Coronary artery (tissue), 2 donors: Measurements from ENCODE around the gene APOBEC3H.

Experiments used
- DNase-seq: peaks from one replicate; pipeline ENCODE4 v3.0.0-alpha.2; 2017; ENCODE audit warnings: low spot score
- H3K27ac ChIP-seq, 2 donors: fragments of 200-600 bp; sonication (generic); one replicate each; pipeline ENCODE4 v1.5.1; 2016 to 2019
- H3K4me3 ChIP-seq: fragments of 200-600 bp; sonication (generic); 2 replicates; pipeline ENCODE4 v1.5.1; 2016; ENCODE audit warnings: mild to moderate bottlenecking, moderate library complexity
- TF ChIP-seq, protein P1 (sequence below): fragments of 200-600 bp; sonication (generic); IDR thresholded peaks from one replicate; pipeline ENCODE4 v1.5.1; 2019; ENCODE audit warnings: antibody characterized with exemption

Gene APOBEC3H

DNA sequence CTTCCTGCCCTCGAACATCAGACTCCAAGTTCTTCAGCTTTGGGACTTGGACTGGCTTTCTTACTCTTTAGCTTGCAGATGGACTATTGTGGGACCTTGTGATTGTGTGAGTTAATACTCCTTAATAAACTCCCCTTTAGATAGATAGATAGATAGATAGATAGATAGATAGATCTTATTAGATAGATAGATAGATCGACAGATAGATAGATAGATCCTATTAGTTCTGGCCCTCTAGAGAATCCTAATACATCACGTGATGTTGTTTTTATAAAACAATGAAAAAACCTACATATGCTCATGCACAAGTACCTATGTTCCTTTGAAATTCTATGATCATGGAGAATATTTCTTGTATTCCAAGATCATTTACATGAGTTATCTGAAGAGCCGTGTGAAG lies 23.9 kb downstream of the APOBEC3H start:
- TF ChIP-seq, protein P1, sequence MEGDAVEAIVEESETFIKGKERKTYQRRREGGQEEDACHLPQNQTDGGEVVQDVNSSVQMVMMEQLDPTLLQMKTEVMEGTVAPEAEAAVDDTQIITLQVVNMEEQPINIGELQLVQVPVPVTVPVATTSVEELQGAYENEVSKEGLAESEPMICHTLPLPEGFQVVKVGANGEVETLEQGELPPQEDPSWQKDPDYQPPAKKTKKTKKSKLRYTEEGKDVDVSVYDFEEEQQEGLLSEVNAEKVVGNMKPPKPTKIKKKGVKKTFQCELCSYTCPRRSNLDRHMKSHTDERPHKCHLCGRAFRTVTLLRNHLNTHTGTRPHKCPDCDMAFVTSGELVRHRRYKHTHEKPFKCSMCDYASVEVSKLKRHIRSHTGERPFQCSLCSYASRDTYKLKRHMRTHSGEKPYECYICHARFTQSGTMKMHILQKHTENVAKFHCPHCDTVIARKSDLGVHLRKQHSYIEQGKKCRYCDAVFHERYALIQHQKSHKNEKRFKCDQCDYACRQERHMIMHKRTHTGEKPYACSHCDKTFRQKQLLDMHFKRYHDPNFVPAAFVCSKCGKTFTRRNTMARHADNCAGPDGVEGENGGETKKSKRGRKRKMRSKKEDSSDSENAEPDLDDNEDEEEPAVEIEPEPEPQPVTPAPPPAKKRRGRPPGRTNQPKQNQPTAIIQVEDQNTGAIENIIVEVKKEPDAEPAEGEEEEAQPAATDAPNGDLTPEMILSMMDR = no peak
- Histone ChIP-seq H3K27ac (no peak overlapping the region), H3K4me3 (no peak overlapping the region)
- no peak for DNase-seq

DNA sequence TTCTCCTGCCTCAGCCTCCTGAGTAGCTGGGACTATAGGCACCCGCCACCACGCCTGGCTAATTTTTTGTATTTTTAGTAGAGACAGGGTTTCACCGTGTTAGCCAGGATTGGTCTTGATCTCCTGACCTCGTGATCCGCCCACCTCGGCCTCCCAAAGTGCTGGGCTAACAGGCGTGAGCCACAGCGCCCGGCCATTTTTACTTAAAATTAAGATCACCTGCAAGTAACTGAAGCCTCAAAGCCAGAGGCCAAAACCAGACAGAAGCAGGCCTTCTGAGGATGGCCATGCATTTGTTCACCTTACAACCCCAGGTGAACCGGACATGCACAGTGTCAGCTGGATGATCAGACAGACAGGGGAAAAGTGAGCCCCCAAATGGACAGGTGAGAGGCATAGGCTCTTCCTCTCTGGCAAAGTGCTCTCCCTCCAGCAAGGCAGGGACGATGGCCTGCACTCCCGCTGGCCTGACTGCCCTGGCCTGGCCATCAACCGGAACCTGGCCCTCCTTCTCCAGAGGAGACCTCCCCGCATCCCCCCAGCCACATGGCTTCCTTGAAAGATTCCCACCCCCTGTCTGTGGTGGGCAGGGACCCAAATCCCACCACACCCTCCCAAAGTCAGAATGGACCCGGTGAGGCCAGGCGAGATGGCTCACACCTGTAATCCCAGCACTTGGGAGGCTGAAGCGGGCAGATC lies 25.9 kb downstream of the APOBEC3H start:
- Histone ChIP-seq H3K27ac (no peak overlapping the region), H3K4me3 (no peak overlapping the region)
- no peak for DNase-seq
- TF ChIP-seq, protein P1 = no peak

DNA sequence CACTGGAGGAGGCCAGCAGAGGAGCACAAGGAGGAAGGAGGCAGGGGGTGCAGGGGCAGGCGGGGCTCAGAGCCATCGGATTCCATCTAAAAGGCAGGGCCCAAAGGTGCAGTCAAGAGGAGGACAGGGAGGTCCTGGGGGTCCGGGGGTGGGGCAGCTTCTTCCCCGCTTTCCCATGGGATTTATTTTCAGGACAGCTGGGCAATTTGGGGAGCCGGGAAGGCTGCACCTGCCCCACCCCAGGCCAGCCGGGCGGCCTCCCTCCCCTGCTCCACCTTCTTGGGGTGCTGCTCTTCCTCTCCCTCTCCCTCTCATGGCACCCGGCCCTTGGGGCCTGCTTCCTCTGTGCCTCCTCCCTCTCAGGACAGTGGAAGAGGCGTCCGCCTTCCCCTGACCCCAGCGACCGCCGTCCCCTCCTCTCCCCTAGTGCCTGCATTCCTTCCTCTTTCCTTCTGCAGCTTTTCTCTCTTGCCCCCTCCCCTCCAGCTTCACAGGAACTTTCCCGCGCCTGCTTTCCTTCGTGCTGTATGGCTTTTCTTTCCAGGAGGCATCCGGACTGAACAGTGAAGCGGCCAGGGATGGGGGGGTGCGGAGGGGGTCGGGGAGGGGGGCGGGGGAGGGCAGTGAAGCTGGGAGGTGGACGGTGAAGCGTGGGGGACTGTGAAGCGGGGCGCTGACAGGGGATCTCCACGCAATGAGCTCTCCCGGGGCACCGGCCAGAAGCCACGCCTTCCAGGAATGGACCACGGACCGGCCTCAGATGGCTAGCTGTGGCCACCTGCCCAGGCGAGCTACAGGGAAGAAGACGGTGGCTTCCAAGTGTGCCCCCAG lies 26.9 kb downstream of the APOBEC3H start:
- Histone ChIP-seq H3K27ac (no peak overlapping the region), H3K4me3 (no peak overlapping the region)
- TF ChIP-seq, protein P1 = no peak
- DNase-seq = no peak

DNA sequence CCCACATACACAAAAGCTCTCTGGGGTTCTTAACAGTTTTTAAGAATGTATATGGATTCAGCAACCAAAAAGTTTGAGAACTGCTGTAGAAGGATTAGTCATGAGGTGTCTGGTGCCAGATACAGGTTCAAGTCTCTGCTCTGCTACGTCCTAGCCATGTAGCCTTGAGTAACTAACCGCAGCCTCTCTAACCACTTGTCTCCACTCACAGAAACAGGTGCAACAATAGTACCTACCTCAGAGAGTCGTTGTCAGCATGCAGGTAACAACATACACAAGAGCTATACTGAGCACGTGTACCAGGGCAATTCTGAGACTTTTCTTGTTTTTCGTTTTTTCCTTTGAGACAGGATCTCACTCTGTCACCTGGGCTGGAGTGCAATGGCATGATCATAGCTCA lies 28.6 kb downstream of the APOBEC3H start:
- no peak for DNase-seq
- no peak overlapping the region for H3K4me3 ChIP-seq
- TF ChIP-seq, protein P1 = no peak
- H3K27ac ChIP-seq = no peak overlapping the region

DNA sequence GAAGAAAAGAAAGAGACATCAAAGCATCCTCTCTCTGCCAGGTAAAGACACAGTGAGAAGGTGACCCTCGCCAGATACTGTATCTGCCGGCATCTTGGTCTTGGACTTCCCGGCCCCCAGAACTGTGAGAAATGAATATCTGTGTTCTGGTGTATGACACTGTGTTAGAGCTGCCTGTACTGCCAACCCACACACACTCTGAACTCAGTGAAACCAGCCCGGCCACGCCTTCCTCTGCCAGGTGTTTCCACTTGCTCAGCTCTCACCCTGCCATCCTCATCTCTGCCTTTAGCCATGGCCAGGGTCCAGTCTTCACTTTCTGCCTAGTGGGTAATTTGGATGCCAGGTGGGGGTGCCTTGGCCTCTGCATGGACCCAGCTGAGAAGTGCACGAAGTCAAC lies 31.5 kb downstream of the APOBEC3H start:
- DNase-seq = no peak
- no peak overlapping the region for H3K4me3 ChIP-seq
- TF ChIP-seq, protein P1 = no peak
- H3K27ac ChIP-seq = no peak overlapping the region

DNA sequence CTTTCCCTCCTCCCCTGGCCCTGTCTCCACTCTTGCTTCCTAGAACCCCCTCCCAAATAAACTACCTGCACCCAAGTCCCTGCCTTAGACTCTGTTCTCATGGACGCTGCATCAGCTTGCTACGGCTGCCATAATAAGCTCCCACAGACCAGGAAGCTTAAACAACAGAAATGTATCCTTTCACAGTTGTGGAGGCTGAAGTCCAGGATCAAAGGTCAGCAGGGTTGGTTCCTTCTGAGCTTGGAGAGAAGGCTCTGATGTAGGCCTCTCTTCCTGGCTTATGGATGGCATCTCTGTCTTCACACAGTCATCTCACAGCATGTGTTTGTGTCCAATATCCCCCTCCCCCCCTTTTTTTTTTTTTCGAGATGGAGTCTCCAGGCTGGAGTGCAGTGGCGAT lies 32.0 kb downstream of the APOBEC3H start:
- TF ChIP-seq, protein P1 = no peak
- Histone ChIP-seq H3K27ac (no peak overlapping the region), H3K4me3 (no peak overlapping the region)
- DNase-seq = no peak

DNA sequence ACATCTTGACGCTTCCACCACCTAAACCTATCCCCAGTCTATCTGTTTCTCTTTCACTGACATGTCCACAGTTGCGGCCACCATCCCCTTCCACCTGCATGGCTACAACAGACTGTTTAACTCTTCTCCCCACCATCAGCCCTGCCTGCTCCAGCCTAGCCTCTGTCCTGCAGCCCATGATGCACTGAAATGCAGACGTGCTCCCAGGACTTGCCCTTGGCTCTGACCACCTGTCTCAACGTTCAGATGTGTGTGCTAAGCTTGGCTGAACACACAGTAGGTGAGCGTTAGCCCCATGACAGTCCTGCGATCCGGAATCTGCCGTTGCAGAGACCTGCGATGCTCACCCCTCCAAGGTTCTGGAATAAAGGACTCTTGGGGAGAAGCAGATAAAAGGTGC lies 32.7 kb downstream of the APOBEC3H start:
- Histone ChIP-seq H3K27ac (no peak overlapping the region), H3K4me3 (no peak overlapping the region)
- TF ChIP-seq, protein P1 = no peak
- peak; percentile 49 for DNase-seq
